ENCODE results near the gene PTPN3. TPM values are rescaled to one million over a fixed set of nuclear protein-coding genes. Genes with fewer than 3 reads are reported as not detected.

Gene PTPN3
- total and polyA plus RNA-seq, 2 experiments from 2014 or later, result 1.4 to 2.6 TPM

DNA sequence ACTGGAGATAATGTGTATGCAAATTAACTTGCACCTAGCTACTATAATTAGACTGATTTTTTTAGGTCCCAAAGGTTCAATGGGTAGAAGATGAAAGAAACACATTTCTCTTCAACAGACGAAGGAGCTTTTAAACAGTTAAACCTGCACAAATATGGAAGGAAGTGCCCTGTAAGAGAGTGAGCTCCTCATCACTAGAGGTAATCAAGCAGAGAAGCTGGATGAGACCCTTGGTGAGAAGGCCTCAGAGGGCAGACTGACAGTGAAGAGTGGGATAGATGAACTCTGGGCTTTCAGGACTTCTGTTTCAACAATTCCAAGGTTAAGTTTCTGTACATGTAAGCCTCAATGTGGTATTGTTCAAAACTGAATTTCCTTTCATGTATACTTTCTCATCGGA, 23.2 kb downstream of the PTPN3 start:
- H3K4me2 ChIP-seq, result no peak overlapping the region
- peaks cover 6% of the 10 kb centered on the region for H3K27me3 Mint-ChIP-seq (ENCODE audit: insufficient read depth, low read depth, poor library complexity)

More for the DNA sequence above, 23.2 kb downstream of the PTPN3 start:
- Histone ChIP-seq H3K9me2 (ENCODE audit: insufficient read depth) (no peaks in the 10 kb centered on the region), H3K36me3 (ENCODE audit: insufficient read depth) (no peaks in the 10 kb centered on the region), H3F3A (replicated peaks; ENCODE audit: low read depth) (no peaks in the 10 kb centered on the region), H4K20me1 (replicated peaks; ENCODE audit: insufficient read depth) (no peaks in the 10 kb centered on the region), H3K4me3 (no peak overlapping the region), H2AFZ (no peak overlapping the region), H3K79me2 (replicated peaks; ENCODE audit: insufficient read depth) (no peaks in the 10 kb centered on the region), H3K4me1 (ENCODE audit: insufficient read depth) (no peaks in the 10 kb centered on the region), H3K27ac (ENCODE audit: low read depth) (no peak overlapping the region), H3K27me3 (ENCODE audit: insufficient read depth) (no peaks in the 10 kb centered on the region)
- H3K27ac Mint-ChIP-seq, result no peak overlapping the region
- DNase-seq (ENCODE audit: low spot score) (no peak), ATAC-seq (no peak)
- H3K9me3 Mint-ChIP-seq, result no peaks in the 10 kb centered on the region
- no peaks in the 10 kb centered on the region for H3K36me3 Mint-ChIP-seq (ENCODE audit: low read depth)
- H3K4me1 Mint-ChIP-seq, result peaks cover 12% of the 10 kb centered on the region
- TF ChIP-seq STAT1 (IDR thresholded peaks at IDR 0.05; ENCODE audit: unreplicated experiment), result no peak
- no peak for TF ChIP-seq CREB1 (CRISPR knock-in tag; IDR thresholded peaks at IDR 0.05; ENCODE audit: low read depth)
- TF ChIP-seq EZH2phosphoT487 (IDR thresholded peaks at IDR 0.05; ENCODE audit: unreplicated experiment), result no peak
- TF ChIP-seq, protein P1, sequence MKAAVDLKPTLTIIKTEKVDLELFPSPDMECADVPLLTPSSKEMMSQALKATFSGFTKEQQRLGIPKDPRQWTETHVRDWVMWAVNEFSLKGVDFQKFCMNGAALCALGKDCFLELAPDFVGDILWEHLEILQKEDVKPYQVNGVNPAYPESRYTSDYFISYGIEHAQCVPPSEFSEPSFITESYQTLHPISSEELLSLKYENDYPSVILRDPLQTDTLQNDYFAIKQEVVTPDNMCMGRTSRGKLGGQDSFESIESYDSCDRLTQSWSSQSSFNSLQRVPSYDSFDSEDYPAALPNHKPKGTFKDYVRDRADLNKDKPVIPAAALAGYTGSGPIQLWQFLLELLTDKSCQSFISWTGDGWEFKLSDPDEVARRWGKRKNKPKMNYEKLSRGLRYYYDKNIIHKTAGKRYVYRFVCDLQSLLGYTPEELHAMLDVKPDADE (IDR thresholded peaks at IDR 0.05), result no peak
- TF ChIP-seq, protein P2, sequence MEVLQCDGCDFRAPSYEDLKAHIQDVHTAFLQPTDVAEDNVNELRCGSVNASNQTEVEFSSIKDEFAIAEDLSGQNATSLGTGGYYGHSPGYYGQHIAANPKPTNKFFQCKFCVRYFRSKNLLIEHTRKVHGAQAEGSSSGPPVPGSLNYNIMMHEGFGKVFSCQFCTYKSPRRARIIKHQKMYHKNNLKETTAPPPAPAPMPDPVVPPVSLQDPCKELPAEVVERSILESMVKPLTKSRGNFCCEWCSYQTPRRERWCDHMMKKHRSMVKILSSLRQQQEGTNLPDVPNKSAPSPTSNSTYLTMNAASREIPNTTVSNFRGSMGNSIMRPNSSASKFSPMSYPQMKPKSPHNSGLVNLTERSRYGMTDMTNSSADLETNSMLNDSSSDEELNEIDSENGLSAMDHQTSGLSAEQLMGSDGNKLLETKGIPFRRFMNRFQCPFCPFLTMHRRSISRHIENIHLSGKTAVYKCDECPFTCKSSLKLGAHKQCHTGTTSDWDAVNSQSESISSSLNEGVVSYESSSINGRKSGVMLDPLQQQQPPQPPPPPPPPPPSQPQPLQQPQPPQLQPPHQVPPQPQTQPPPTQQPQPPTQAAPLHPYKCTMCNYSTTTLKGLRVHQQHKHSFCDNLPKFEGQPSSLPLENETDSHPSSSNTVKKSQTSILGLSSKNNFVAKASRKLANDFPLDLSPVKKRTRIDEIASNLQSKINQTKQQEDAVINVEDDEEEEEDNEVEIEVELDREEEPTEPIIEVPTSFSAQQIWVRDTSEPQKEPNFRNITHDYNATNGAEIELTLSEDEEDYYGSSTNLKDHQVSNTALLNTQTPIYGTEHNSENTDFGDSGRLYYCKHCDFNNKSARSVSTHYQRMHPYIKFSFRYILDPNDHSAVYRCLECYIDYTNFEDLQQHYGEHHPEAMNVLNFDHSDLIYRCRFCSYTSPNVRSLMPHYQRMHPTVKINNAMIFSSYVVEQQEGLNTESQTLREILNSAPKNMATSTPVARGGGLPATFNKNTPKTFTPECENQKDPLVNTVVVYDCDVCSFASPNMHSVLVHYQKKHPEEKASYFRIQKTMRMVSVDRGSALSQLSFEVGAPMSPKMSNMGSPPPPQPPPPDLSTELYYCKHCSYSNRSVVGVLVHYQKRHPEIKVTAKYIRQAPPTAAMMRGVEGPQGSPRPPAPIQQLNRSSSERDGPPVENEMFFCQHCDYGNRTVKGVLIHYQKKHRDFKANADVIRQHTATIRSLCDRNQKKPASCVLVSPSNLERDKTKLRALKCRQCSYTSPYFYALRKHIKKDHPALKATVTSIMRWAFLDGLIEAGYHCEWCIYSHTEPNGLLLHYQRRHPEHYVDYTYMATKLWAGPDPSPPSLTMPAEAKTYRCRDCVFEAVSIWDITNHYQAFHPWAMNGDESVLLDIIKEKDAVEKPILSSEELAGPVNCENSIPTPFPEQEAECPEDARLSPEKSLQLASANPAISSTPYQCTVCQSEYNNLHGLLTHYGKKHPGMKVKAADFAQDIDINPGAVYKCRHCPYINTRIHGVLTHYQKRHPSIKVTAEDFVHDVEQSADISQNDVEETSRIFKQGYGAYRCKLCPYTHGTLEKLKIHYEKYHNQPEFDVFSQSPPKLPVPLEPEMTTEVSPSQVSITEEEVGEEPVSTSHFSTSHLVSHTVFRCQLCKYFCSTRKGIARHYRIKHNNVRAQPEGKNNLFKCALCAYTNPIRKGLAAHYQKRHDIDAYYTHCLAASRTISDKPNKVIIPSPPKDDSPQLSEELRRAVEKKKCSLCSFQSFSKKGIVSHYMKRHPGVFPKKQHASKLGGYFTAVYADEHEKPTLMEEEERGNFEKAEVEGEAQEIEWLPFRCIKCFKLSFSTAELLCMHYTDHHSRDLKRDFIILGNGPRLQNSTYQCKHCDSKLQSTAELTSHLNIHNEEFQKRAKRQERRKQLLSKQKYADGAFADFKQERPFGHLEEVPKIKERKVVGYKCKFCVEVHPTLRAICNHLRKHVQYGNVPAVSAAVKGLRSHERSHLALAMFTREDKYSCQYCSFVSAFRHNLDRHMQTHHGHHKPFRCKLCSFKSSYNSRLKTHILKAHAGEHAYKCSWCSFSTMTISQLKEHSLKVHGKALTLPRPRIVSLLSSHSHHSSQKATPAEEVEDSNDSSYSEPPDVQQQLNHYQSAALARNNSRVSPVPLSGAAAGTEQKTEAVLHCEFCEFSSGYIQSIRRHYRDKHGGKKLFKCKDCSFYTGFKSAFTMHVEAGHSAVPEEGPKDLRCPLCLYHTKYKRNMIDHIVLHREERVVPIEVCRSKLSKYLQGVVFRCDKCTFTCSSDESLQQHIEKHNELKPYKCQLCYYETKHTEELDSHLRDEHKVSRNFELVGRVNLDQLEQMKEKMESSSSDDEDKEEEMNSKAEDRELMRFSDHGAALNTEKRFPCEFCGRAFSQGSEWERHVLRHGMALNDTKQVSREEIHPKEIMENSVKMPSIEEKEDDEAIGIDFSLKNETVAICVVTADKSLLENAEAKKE (CRISPR knock-in tag; IDR thresholded peaks at IDR 0.05), result no peak
- TF ChIP-seq ZNF331 (CRISPR knock-in tag; IDR thresholded peaks at IDR 0.05; ENCODE audit: low read depth), result no peak
- no peak for TF ChIP-seq POLR2AphosphoS5 (IDR thresholded peaks at IDR 0.05; ENCODE audit: low read depth)
- no peak for TF ChIP-seq NANOG (IDR thresholded peaks at IDR 0.05; ENCODE audit: borderline replicate concordance)
- no peak for TF ChIP-seq JUNB (IDR thresholded peaks at IDR 0.05; ENCODE audit: unreplicated experiment)
- no peak for TF ChIP-seq ZNF114 (CRISPR knock-in tag; IDR thresholded peaks at IDR 0.05)
- TF ChIP-seq, protein P3, sequence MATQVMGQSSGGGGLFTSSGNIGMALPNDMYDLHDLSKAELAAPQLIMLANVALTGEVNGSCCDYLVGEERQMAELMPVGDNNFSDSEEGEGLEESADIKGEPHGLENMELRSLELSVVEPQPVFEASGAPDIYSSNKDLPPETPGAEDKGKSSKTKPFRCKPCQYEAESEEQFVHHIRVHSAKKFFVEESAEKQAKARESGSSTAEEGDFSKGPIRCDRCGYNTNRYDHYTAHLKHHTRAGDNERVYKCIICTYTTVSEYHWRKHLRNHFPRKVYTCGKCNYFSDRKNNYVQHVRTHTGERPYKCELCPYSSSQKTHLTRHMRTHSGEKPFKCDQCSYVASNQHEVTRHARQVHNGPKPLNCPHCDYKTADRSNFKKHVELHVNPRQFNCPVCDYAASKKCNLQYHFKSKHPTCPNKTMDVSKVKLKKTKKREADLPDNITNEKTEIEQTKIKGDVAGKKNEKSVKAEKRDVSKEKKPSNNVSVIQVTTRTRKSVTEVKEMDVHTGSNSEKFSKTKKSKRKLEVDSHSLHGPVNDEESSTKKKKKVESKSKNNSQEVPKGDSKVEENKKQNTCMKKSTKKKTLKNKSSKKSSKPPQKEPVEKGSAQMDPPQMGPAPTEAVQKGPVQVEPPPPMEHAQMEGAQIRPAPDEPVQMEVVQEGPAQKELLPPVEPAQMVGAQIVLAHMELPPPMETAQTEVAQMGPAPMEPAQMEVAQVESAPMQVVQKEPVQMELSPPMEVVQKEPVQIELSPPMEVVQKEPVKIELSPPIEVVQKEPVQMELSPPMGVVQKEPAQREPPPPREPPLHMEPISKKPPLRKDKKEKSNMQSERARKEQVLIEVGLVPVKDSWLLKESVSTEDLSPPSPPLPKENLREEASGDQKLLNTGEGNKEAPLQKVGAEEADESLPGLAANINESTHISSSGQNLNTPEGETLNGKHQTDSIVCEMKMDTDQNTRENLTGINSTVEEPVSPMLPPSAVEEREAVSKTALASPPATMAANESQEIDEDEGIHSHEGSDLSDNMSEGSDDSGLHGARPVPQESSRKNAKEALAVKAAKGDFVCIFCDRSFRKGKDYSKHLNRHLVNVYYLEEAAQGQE (IDR thresholded peaks at IDR 0.05; ENCODE audit: unreplicated experiment), result no peak
- TF ChIP-seq EZH2 (IDR thresholded peaks at IDR 0.05; ENCODE audit: low read depth, unreplicated experiment), result no peak
- TF ChIP-seq CTCF (conservative IDR thresholded peaks at IDR 0.05; ENCODE audit: low read depth in 2 of 2), result no peak
- H3K4me3 Mint-ChIP-seq, result no peak overlapping the region
